NCI-H2196 (cell line): ENCODE results near the gene TSN.
"Not testable (repeated sequence)": the region's sequence is repeated elsewhere in the genome, so short reads cannot be mapped to it uniquely, and the experiment has no call there.

Experiments
- DNase-seq: peaks from one replicate; lab custom pipeline; 2025; ENCODE audit not compliant: unreplicated experiment; lab: John Stamatoyannopoulos, UW

Gene TSN

DNA sequence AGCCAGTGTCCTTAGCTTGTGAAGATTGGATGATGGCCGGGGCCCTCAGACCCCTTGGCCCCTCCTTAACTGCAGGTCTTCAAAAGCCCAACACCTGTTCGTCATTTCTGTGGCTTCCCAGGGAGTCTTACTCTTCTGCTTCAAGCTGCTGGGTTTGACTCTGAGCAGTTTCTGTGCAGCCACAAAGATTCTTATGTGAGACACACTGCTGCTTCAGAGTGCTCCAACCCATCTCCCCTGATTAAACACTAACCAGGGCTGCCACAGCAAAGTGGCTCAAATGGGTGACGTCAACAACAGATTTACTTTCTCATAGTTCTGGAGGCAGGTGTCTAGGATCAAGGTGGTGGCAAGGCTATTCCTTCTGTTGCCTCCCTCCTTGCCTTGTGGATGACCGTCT is 40.8 kb downstream of the TSN start:
- DNase-seq, result no peak

DNA sequence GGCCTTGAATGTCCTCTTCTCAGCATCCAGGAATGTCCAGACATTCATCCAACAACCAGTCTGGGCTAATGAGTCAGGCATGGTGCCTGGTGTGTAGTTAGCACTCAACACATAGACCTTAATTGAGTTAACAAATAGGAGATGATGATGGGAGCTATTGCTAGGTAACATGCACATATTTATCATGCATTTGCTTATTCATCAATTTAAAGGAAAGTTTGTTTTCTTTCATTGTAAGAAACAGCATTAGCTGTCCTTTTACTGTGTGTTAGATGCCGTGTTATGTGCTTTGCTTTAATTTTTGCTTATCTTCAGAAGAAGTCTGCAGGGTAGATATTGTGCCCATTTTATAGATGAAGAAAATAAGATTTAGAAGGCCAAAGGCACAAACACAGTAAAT is 43.2 kb downstream of the TSN start:
- no peak for DNase-seq

DNA sequence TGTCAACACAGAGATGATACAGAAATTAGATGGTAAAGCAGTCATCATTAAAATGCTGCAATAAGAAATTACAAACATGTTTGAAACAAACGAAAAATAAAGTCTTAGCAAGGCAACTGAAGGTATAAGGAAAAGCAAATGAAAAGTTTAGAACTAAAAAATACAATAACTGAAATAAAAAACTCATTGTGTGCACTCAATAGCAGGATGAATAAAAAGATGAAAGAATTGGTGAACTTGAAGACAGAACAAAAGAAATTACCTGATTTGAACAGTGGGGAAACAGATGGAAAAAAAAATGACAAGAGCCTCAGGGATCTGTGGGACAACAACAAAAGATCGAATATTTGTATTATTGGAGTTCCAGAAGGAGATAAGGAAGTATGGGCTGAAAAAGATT is 46.5 kb downstream of the TSN start:
- no peak for DNase-seq

DNA sequence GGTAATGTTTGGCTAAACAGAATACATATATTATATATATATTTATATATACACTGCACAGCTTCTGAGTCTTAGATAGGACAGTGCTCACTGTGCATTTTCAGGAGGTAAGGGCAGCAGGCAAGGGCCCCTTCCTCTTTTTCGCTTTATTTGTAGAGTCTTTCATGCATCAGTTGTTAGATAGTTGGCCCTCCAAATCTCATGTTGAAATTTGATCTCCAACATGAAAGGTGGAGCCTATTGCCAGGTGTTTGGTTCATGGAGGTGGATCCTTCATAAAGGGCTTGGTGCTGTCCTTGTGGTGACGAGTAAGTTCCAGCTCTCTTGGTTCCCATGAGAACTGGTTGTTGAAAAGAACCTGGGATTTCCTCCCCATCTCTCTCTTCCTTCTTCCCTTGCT is 48.1 kb downstream of the TSN start:
- DNase-seq, result peak; percentile 19

DNA sequence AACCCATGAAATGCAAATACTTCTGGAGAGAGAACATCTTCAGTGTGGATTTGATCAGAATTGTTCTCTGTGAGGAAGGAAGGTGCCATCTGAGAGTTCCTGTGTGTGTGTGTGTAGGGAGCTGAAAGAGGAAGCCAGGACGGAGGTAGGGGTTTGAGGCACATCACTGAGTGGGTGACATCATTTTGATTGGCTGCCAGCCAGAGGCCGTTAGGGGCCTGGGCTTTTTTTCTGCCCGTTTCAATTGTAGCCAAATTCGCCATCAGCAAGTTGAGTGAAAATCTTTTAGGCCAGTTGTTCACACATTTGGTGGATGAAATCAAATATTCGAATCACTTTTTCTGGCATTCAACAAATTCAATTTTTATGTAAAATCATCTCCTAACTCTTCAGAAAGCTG is 48.9 kb downstream of the TSN start:
- DNase-seq, result peak; percentile 80

DNA sequence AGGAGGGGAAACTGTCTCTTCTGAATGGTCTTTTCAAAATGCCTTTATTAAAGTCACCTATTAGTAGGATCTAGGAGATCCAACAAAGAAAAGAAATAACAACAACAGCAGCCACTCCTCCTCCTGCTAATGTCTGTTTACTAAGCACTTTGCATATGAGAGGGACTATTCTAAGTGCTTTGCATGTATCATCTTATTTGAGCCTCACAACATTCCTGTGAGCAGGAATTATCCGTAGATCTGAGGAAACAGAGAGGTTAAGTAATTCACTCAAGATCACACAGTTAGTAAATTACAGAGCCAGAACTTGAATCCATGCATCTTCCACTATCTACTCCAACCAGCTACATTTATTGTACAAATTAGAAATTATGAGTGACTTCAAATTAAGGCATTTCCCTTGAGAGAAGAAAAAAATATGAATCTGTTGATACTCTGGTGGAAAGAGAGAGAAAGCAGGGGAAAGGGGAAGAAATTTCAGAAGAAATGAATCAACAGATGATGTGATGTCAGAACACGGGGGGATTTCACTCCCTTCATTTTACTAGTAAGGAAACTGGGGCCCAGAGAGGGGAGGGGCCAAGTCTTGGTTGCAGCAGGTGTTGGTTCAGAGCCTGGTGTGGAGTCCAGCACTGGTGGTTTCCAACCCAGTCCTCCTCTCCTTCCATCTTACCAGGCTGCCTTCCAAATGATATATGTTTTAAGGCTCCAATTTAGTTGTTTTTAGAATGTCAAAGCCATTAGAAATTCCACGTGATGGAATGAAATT is 49.7 kb downstream of the TSN start:
- no peak for DNase-seq

DNA sequence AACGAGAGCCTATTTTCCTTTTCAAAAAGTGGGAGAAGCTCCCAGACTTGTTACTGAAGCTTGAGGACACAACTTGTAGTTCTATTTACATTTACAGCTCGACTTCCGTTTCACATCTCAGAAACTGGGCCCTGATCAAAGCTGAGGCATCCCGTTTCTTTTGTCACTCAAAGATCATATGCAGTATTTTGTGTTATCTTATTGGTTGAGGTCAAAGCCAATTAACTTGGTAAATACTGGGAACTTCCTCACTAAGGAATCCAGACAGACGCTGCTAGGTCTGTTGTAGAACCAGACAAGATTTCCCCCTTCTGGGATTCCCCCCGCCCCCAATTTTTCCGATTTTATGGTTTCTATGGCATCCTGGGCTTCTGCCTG is 50.3 kb downstream of the TSN start:
- no peak for DNase-seq

DNA sequence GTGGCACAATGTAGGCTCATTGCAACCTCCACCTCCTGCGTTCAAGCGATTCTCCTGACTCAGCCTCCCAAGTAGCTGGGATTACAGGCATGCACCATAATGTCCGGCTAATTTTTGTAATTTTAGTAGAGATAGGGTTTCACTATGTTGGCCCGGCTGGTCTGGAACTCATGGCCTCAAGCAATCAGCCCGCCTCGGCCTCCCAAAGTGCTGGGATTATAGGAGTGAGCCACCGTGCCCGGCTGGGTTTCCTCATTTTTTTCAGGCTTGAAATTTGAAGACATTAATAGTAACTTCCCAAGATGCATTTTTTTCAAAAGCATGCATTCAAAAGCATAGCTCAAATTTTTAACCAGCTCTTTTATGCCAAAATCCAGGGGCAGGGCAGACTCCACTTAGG is 52.3 kb downstream of the TSN start:
- not testable (repeated sequence) for DNase-seq

DNA sequence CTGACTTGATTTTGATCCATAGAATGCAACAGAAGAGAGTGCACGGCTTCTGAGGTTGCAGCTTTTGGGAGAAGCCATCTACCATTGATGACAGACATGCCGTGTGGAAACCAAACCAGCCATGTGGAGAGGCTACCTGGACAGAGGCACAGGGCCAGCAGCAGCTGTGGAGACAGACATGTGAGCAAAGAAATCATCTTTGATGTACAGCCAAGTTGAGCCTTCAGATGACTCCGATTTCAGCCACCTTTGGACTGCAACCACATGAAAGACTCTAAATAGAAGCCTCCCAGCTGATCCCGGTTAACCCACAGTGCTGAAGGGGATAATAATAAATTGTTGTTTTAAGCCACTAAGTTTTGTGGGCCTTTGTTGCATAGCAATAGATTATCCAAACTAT is 54.2 kb downstream of the TSN start:
- peak; percentile 82 for DNase-seq

DNA sequence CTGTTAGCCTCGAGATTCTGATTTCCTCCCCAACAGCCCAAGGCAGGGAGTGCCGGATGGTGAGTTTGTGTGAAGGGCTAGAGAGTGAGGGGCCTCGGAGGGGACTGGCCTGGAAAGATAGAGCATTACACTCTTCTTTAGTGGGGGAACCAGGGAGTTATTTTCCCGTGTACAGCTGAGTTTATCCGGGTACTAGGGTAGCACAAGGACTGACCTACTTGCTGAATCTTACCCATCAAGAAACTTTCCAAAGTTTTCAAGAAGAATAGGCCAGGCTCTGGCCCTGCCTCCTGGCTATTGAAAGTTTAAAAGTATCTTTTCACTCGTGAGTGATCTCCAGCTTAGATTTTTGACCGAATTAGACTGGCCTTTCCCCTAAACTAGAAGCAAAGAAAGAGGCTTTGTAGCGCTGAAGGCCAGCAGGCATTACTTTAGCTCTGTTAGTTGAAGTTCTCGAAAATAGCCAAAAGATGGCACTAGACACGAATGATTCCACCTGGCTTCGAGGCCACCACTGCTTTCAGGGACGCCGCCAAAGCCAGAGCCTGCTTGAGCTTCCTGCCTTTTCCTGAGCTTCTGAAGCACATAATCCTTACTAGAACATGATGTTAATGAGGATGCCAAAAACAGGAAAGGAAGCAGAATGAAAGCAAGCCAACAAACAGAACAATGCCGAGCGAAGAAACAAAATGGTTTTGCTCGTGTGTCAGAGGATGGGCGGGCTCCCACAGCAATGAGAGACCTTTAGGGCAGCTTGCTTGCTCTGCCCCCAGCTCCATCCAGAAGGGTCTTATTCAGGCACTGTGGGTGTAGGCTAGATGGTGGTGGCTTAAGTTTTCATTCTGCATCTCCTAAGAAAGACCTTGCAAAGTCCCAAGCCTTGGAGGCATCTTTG is 55.8 kb downstream of the TSN start:
- peak; percentile 85 for DNase-seq

DNA sequence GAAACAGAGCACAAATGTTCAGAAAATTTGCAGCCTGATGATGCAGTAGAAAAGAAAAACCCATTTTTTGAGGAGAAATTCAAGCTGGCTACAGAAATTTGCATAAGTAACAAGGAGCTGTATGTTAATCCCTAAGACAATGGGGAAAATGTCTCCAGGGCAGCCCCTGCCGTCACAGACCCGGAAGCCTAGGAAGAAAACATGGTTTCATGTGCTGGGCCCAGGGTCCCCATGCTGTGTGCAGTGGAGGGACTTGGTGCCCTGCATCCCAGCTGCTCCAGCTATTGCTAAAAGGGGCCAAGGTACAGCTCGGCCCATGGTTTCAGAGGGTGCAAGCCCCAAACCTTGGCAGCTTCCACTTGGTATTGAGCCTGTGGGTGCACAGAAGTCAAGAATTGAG is 57.6 kb downstream of the TSN start:
- DNase-seq, result not testable (repeated sequence)

DNA sequence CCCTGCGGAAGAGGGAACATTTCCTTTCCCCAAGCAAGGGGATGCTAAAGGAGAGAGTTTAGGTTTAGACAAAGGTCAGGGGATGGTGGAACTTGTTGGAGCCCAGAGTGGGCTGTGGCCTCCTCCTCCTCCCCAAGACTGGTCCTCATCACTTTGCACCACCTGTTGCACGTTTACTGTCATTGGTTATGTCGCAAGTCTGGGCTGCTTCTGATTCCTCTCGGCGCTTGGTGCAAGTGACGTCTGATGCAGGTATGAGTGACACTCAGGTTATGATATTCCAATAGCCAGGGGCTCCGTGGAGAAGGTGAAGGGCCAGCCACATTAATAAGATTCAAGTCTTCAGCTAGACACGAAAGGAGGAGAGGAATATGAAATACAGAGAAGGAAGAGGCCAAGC is 59.8 kb downstream of the TSN start:
- DNase-seq, result no peak

DNA sequence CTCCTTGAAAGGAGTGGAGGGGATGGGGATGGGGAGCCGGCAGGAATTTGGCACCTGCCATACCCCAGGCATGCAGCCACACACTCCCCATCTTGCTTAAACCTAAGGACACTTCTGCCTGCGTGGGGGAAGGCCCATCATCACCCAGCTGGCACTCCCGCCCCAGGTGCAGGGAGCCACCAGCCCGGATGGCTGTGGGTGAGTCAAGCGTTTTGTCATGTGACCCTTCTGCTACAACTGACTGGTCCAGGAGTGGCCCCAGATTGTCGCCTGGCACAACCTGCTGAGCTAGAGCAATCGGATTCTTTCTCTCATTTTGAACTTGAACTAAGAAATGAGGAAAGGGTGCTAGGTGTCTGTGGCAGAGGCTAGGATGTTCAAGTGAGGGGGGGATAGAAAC is 61.3 kb downstream of the TSN start:
- no peak for DNase-seq

DNA sequence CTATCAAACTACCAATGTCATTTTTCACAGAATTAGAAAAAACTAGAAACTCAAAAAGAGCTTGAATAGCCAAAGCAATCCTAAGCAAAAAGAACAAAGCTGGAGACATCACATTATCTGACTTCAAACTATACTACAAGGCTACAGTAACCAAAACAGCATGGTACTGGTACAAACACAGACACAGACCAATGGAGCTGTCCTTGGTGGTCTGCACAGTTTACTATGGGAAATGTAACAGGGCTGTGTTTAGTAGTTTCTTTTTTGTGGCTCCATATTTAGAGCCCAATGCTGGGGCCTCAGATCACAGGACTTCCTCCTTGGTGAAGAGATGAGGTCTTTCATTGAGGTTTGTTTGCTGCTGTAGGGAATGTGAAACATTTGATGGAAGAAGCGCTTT is 61.9 kb downstream of the TSN start:
- DNase-seq, result not testable (repeated sequence)
